K562 (cell line): ENCODE measurements around the gene PITPNB. TPM values are rescaled to one million over a fixed set of nuclear protein-coding genes. Genes with fewer than 3 reads are reported as not detected.

Experiments used
- ARID1B ChIP-seq: fragments of 450-650 bp; IDR thresholded peaks from 2 replicates; pipeline ENCODE4 v1.6.1; 2016; ENCODE audit warnings: antibody characterized with exemption, mild to moderate bottlenecking, inconsistent platforms
- BRCA1 ChIP-seq, 2 experiments: fragments of 450-650 bp in 1 of 2; sonication (generic) in 1 of 2; formaldehyde crosslinking in 1 of 2; IDR thresholded peaks; 2 replicates each; pipeline versions ENCODE4 v1.5.0 to v1.6.1; 2017 to 2020; ENCODE audit warnings: mild to moderate bottlenecking in 1 of 2, missing genetic modification reagents in 1 of 2
- CBFA2T2 ChIP-seq: fragments of 450-650 bp; conservative IDR thresholded peaks from 2 replicates; pipeline ENCODE4 v1.6.1; 2017; ENCODE audit warnings: mild to moderate bottlenecking
- E2F3 ChIP-seq: fragments of 250-450 bp; sonication (Bioruptor Pico); IDR thresholded peaks from 2 replicates; pipeline ENCODE4 v1.4.0; 2020; ENCODE audit warnings: mild to moderate bottlenecking
- ELF2 ChIP-seq: fragments of 250-450 bp; sonication (Bioruptor Pico); IDR thresholded peaks from 2 replicates; pipeline ENCODE4 v1.5.0; 2021; ENCODE audit warnings: mild to moderate bottlenecking
- HCFC1 ChIP-seq: IDR thresholded peaks from 2 replicates; pipeline ENCODE4 v1.6.1; 2012; ENCODE audit warnings: low read depth, low read length, improper control_type of control experiment
- HOXB6 ChIP-seq: fragments of 250-450 bp; sonication (Bioruptor Pico); IDR thresholded peaks from 2 replicates; pipeline ENCODE4 v1.5.1; 2022; ENCODE audit warnings: mild to moderate bottlenecking, borderline replicate concordance
- MAFK ChIP-seq: IDR thresholded peaks from 2 replicates; pipeline ENCODE4 v1.6.1; 2011; ENCODE audit warnings: low read length, improper control_type of control experiment
- MAX ChIP-seq: sonication (generic); formaldehyde crosslinking; IDR thresholded peaks from 2 replicates; pipeline ENCODE4 v1.9.0; 2022; ENCODE audit warnings: mild to moderate bottlenecking, missing genetic modification reagents
- RBM34 ChIP-seq: fragments of 200-400 bp; formaldehyde crosslinking; IDR thresholded peaks from 2 replicates; pipeline ENCODE4 v1.6.1; 2018; ENCODE audit warnings: low read length, borderline replicate concordance; ENCODE audit not compliant: insufficient read depth
- RCOR1 ChIP-seq, 2 experiments: IDR thresholded peaks; 2 replicates each; pipeline ENCODE4 v1.6.1; 2012; ENCODE audit warnings: low read depth in 2 of 2, low read length in 2 of 2, borderline replicate concordance in 1 of 2, improper control_type of control experiment in 1 of 2
- RUNX1 ChIP-seq: sonication (generic); IDR thresholded peaks from 2 replicates; pipeline ENCODE4 v1.6.1; 2016; ENCODE audit warnings: antibody characterized with exemption, low read depth
- SAP30 ChIP-seq: fragments of 200-600 bp; sonication (generic); IDR thresholded peaks from 2 replicates; pipeline ENCODE4 v1.6.1; 2012; ENCODE audit warnings: borderline replicate concordance, low read depth, mild to moderate bottlenecking, moderate library complexity, low read length, control low read depth, inconsistent platforms; ENCODE audit not compliant: insufficient read depth, poor library complexity, severe bottlenecking
- TBL1XR1 ChIP-seq, 2 experiments: IDR thresholded peaks; 2 replicates each; pipeline ENCODE4 v1.6.1; 2012; ENCODE audit warnings: improper control_type of control experiment in 2 of 2, low read length in 2 of 2, mild to moderate bottlenecking in 1 of 2
- TEAD1 ChIP-seq, 2 experiments: fragments of 450-650 bp in 1 of 2; sonication (generic) in 1 of 2; formaldehyde crosslinking; IDR thresholded peaks; 2 replicates each; pipeline versions ENCODE4 v1.4.0 to v1.8.0; 2020 to 2022; ENCODE audit warnings: mild to moderate bottlenecking in 2 of 2, missing genetic modification reagents in 1 of 2
- THRA ChIP-seq: fragments of 450-650 bp; IDR thresholded peaks from 2 replicates; pipeline ENCODE4 v1.6.1; 2017; ENCODE audit warnings: mild to moderate bottlenecking, moderate library complexity
- TSHZ1 ChIP-seq: fragments of 250-450 bp; sonication (Bioruptor Pico); IDR thresholded peaks from 2 replicates; pipeline ENCODE4 v1.4.0; 2020; ENCODE audit warnings: mild to moderate bottlenecking, moderate library complexity
- polyA plus RNA-seq, 8 experiments: library from polyadenylated mRNA; depleted of rRNA in 4 of 8; stranded (reverse) in 5 of 8; unstranded in 3 of 8; fragments of >200 nt; fragmentation: Nextera tagmentation in 2 of 8; fragmentation: Illumina TruSeq in 1 of 8; extraction: Ambion mirVana in 2 of 8; extraction: Trizol in 1 of 8; gene quantifications; 2 replicates each; pipeline versions ENCODE4 v1.2.1 to v1.2.3, GENCODE V29; 2011 to 2014; ENCODE audit warnings: inconsistent platforms in 1 of 8, missing spikeins in 1 of 8
- total RNA-seq, 7 experiments: library from RNA; depleted of rRNA in 6 of 7; stranded (reverse); fragments of >200 nt in 6 of 7; fragmentation: Illumina TruSeq in 2 of 7; extraction: Trizol in 2 of 7; gene quantifications; 2 replicates each; pipeline versions ENCODE4 v1.2.1 to v1.2.3, GENCODE V29; 2011 to 2021; ENCODE audit warnings: low replicate concordance in 1 of 7
- TF ChIP-seq, protein P1 (sequence below): fragments of 250-450 bp; sonication (Bioruptor Pico); IDR thresholded peaks from 2 replicates; pipeline ENCODE4 v1.5.0; 2022; ENCODE audit warnings: mild to moderate bottlenecking
- TF ChIP-seq, protein P2 (sequence below): sonication (generic); formaldehyde crosslinking; IDR thresholded peaks from 2 replicates; pipeline ENCODE4 v1.8.0; 2022; ENCODE audit warnings: mild to moderate bottlenecking, missing genetic modification reagents

The PITPNB gene
- total and polyA plus RNA-seq, 9 of the 15 experiments (the other 6 are each of a cell fraction or from before 2014, with no cell fraction given) = 13.1 to 52.4 (median 34.7) TPM

- TF ChIP-seq, protein P1, sequence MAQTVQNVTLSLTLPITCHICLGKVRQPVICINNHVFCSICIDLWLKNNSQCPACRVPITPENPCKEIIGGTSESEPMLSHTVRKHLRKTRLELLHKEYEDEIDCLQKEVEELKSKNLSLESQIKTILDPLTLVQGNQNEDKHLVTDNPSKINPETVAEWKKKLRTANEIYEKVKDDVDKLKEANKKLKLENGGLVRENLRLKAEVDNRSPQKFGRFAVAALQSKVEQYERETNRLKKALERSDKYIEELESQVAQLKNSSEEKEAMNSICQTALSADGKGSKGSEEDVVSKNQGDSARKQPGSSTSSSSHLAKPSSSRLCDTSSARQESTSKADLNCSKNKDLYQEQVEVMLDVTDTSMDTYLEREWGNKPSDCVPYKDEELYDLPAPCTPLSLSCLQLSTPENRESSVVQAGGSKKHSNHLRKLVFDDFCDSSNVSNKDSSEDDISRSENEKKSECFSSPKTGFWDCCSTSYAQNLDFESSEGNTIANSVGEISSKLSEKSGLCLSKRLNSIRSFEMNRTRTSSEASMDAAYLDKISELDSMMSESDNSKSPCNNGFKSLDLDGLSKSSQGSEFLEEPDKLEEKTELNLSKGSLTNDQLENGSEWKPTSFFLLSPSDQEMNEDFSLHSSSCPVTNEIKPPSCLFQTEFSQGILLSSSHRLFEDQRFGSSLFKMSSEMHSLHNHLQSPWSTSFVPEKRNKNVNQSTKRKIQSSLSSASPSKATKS (CRISPR knock-in tag) = no peak
- TF ChIP-seq CBFA2T2 (peak; percentile 81), THRA (no peak), RCOR1 (IDR thresholded peaks at IDR 0.05; ENCODE audit: borderline replicate concordance in 1 of 2, low read depth in 2 of 2, low read length in 2 of 2) (peak in 1 of 2 experiments; percentile 67; a peak in 1 of 4 replicates), MAFK (no peak), SAP30 (no peak), RBM34 (no peak), BRCA1 (IDR thresholded peaks at IDR 0.05) (no peak), BRCA1 (CRISPR knock-in tag; IDR thresholded peaks at IDR 0.05) (no peak), ELF2 (no peak), TSHZ1 (no peak), MAX (no peak), ARID1B (peak; percentile 93), HCFC1 (no peak), RUNX1 (no peak), HOXB6 (CRISPR knock-in tag) (no peak), TBL1XR1 (IDR thresholded peaks at IDR 0.05; ENCODE audit: low read length in 2 of 2) (peak in 1 of 2 experiments; percentile 84; a peak in 2 of 4 replicates), TEAD1 (CRISPR knock-in tag; IDR thresholded peaks at IDR 0.05) (no peak), E2F3 (CRISPR knock-in tag) (no peak)
- TF ChIP-seq, protein P2, sequence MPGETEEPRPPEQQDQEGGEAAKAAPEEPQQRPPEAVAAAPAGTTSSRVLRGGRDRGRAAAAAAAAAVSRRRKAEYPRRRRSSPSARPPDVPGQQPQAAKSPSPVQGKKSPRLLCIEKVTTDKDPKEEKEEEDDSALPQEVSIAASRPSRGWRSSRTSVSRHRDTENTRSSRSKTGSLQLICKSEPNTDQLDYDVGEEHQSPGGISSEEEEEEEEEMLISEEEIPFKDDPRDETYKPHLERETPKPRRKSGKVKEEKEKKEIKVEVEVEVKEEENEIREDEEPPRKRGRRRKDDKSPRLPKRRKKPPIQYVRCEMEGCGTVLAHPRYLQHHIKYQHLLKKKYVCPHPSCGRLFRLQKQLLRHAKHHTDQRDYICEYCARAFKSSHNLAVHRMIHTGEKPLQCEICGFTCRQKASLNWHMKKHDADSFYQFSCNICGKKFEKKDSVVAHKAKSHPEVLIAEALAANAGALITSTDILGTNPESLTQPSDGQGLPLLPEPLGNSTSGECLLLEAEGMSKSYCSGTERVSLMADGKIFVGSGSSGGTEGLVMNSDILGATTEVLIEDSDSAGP (CRISPR knock-in tag) = no peak
These were observed 5.8 kb downstream of the PITPNB start (continued) for GRCh38 chr22:27913162-27913741.
